HepG2 (cell line): ENCODE data around the gene NOM1.

Source experiments
- DMAP1 ChIP-seq: IDR thresholded peaks from 2 replicates; pipeline ENCODE4 v1.6.1; 2016
- EZH2 ChIP-seq: conservative IDR thresholded peaks from 2 replicates; pipeline ENCODE4 v1.6.1; 2012; ENCODE audit warnings: mild to moderate bottlenecking, low read depth, low read length, moderate library complexity
- HIC2 ChIP-seq: sonication (generic); formaldehyde crosslinking; IDR thresholded peaks from 2 replicates; pipeline ENCODE4 v1.9.0; 2022; ENCODE audit warnings: low read depth, missing genetic modification reagents
- KAT8 ChIP-seq: IDR thresholded peaks from 2 replicates; pipeline ENCODE4 v1.6.1; 2016; ENCODE audit warnings: missing genetic modification reagents, missing compliant biosample characterization
- PATZ1 ChIP-seq: sonication (generic); formaldehyde crosslinking; IDR thresholded peaks from 2 replicates; pipeline ENCODE4 v1.4.0; 2020; ENCODE audit warnings: missing genetic modification reagents
- SSRP1 ChIP-seq: IDR thresholded peaks from 2 replicates; pipeline ENCODE4 v1.6.1; 2016; ENCODE audit warnings: control low read depth
- TARDBP ChIP-seq: sonication (generic); formaldehyde crosslinking; IDR thresholded peaks from 2 replicates; pipeline ENCODE4 v1.8.0; 2022; ENCODE audit warnings: mild to moderate bottlenecking, missing genetic modification reagents
- ZBTB42 ChIP-seq: sonication (generic); formaldehyde crosslinking; IDR thresholded peaks from 2 replicates; pipeline ENCODE4 v1.5.0; 2020; ENCODE audit warnings: mild to moderate bottlenecking, missing genetic modification reagents

GRCh38 chr7:156985101-156985992 is 35.8 kb downstream of the NOM1 start:
- no peak for TF ChIP-seq HIC2
- no peak for TF ChIP-seq DMAP1 (CRISPR knock-in tag)
- TF ChIP-seq ZBTB42 (CRISPR knock-in tag) = no peak
- TF ChIP-seq SSRP1 (CRISPR knock-in tag) = no peak
- no peak for TF ChIP-seq EZH2
- no peak for TF ChIP-seq PATZ1 (CRISPR knock-in tag)
- no peak for TF ChIP-seq KAT8 (CRISPR knock-in tag)
- no peak for TF ChIP-seq TARDBP (CRISPR knock-in tag)
